IPS-15b (cell line): ENCODE results near the gene DYNLL2.
"Not testable (repeated sequence)": the region's sequence is repeated elsewhere in the genome, so short reads cannot be mapped to it uniquely, and the experiment has no call there.

ENCODE experiments used
- H3K27me3 ChIP-seq: one replicate; pipeline ENCODE4 v1.6.1; 2013; ENCODE audit warnings: low read length; ENCODE audit not compliant: control insufficient read depth, insufficient read depth
- H3K36me3 ChIP-seq: one replicate; pipeline ENCODE4 v1.6.1; 2013; ENCODE audit warnings: low read length; ENCODE audit not compliant: control insufficient read depth, insufficient read depth
- H3K4me1 ChIP-seq: one replicate; pipeline ENCODE4 v1.6.1; 2013; ENCODE audit warnings: mild to moderate bottlenecking, low read length; ENCODE audit not compliant: control insufficient read depth, insufficient read depth
- H3K4me3 ChIP-seq: one replicate; pipeline ENCODE4 v1.5.1; 2013; ENCODE audit warnings: low read depth, low read length
- H3K9ac ChIP-seq: one replicate; pipeline ENCODE4 v1.6.1; 2013; ENCODE audit warnings: low read depth, mild to moderate bottlenecking, low read length
- H3K9me3 ChIP-seq: one replicate; pipeline ENCODE4 v1.6.1; 2013; ENCODE audit warnings: mild to moderate bottlenecking, low read length; ENCODE audit not compliant: control insufficient read depth, insufficient read depth

The DYNLL2 gene

DNA sequence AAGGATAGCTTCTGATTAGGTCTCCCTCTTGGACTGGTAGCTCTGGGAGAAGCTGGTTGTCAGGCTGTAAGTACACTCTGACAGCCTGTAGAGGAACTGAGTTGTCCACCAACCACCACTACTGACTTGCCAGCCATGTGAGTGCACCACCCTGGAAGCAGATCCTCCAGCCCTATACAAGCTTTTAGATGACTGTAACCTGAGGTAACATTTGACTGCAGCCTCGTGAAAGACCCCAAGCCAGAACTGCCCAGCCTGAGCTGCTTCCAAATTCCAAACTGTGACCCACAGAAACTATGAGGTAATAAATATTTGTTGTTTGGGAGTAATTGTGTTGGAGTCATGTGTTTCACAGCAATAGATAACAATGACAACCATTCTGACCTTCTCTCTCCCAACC, 30.8 kb upstream of the DYNLL2 start:
- no peaks in the 10 kb centered on the region for H3K36me3 ChIP-seq
- H3K27me3 ChIP-seq: peaks cover 2% of the 10 kb centered on the region
- H3K4me3 ChIP-seq: no peak overlapping the region
- H3K9me3 ChIP-seq: no peaks in the 10 kb centered on the region
- H3K9ac ChIP-seq: no peak overlapping the region
- peaks cover under 1% of the 10 kb centered on the region for H3K4me1 ChIP-seq

DNA sequence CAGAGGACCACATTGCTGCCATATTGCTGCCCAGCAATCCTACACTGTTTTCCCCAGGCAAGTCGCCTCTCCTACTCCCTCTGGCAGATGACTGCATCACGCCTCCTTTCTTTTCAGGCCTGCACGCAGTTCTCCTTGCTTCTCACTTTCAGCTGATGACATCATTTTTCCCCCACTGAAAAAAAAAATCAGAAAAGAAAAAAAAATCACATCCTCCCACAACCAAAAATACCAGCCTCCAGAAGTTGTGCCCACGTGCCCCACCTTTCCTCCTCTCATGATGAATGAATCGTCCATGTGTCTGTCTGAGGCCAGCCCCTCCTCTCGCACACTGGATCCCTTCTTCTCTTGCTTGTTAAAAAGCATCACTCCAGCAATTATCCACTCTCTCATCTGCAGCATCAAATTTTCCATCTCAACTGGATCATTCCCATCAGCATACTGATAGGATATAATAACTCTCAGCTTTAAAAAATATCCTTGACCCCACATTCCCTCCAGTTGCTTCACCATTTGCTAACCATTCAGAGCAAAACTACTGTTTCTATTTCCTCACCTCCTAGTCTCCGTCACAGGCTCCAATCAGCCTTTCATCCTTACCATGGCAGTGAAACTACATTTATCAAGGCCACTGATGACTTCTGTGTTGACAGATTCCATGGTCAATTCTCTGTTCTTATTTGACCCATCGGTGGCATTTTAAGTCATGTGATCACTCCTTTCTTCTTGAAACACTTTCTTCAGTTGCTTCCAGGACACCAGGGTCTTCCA, 30.1 kb upstream of the DYNLL2 start:
- Histone ChIP-seq H3K27me3 (no peaks in the 10 kb centered on the region), H3K4me1 (no peaks in the 10 kb centered on the region), H3K9me3 (no peaks in the 10 kb centered on the region), H3K36me3 (no peaks in the 10 kb centered on the region), H3K9ac (no peak overlapping the region), H3K4me3 (no peak overlapping the region)

DNA sequence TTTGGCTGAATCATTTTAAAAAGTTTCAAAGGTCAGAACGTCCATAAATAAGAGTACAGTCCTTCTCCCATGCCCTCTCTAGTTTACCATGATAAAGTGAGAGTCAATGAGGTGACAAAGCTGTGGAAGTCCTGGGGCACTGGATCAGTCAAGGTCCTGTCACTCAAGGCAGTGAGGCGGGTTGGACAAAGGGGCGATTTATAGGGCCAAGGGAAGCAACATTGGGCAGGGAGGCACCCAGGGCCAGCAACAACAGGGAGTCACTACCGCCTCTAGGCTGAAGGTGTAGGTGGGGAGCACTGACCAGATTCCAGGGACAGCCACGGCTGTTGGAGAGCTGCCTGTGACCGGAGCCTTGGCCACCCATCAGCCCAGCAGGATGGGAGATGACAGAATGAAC, 28.6 kb upstream of the DYNLL2 start:
- Histone ChIP-seq H3K4me1 (no peaks in the 10 kb centered on the region), H3K4me3 (no peak overlapping the region), H3K9me3 (no peaks in the 10 kb centered on the region), H3K27me3 (no peaks in the 10 kb centered on the region), H3K9ac (no peak overlapping the region), H3K36me3 (no peaks in the 10 kb centered on the region)

DNA sequence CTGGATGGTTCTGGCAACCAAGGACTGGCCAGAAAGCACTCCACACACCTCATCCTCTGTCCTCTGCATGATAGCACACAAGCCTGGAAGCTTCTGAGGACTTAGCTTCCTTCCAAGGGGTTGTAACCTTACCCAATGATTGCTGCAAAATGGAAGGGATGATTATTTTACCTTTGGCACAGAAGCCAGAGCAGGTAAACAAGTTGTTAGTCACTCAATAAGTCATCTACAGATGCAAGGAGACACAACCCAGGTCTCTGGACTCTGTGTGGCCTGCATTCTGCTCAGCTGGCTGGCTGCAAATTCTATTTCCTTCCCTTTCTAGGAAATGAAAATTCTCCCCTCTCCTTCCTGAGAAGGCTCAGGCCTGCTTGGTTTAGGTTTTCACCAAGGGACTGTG, 26.7 kb upstream of the DYNLL2 start:
- Histone ChIP-seq H3K27me3 (no peaks in the 10 kb centered on the region), H3K9ac (no peak overlapping the region), H3K9me3 (no peaks in the 10 kb centered on the region), H3K36me3 (no peaks in the 10 kb centered on the region), H3K4me1 (no peaks in the 10 kb centered on the region), H3K4me3 (no peak overlapping the region)

DNA sequence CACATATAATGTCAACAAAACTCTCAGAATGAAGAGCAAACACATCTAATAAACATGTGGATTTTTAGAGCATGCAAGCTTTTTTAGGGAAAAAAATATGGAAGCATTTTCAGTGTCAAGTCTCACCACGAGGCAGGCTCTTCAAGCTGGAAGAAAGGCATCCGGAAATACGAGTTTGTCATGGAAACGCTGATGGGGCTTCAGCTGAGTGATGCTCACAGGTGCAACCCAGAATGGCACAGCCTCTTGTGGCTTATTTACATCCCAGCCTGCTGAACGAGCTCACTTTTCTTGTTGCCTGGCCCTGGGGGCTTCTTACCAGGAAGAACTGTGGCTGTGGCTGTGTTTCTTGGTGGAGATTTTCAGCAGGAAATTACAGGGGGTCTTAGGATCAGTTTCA, 24.1 kb upstream of the DYNLL2 start:
- H3K9ac ChIP-seq: no peak overlapping the region
- H3K27me3 ChIP-seq: no peaks in the 10 kb centered on the region
- H3K4me3 ChIP-seq: no peak overlapping the region

DNA sequence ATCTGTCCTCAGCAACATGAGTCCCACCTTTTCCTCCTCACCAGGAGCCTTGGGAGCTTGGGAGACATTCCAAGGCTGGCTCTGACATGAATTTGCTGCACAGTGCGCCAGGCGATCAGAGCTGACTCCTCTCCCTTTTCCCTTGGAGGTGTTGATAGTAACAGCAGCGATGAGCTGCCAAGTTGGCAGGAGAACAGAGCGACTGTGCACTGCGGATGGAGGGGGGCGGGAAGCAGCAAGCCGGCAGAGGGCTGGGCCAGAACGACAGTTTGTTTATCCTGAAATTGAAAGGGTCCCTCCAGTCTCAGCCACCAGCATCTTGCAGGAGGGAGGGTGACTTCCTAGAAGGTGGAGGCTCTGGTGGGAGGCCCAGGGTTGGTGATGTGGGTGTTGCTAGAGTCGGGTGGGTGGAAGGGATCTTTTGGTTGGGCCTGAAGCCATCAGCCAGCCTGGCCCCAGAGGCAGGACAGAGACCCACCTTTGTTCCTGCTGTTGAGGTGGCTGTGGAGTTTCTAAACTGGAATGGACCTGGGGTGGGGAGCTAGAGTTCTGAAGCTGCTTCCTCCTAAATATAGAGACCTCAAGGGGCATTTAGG, 22.5 kb upstream of the DYNLL2 start:
- Histone ChIP-seq H3K4me1 (no peaks in the 10 kb centered on the region), H3K9ac (no peak overlapping the region), H3K27me3 (no peaks in the 10 kb centered on the region), H3K9me3 (no peaks in the 10 kb centered on the region), H3K4me3 (no peak overlapping the region), H3K36me3 (no peaks in the 10 kb centered on the region)

More for the DNA sequence above, 24.1 kb upstream of the DYNLL2 start:
- Histone ChIP-seq H3K36me3 (no peaks in the 10 kb centered on the region), H3K4me1 (no peaks in the 10 kb centered on the region), H3K9me3 (no peaks in the 10 kb centered on the region)

DNA sequence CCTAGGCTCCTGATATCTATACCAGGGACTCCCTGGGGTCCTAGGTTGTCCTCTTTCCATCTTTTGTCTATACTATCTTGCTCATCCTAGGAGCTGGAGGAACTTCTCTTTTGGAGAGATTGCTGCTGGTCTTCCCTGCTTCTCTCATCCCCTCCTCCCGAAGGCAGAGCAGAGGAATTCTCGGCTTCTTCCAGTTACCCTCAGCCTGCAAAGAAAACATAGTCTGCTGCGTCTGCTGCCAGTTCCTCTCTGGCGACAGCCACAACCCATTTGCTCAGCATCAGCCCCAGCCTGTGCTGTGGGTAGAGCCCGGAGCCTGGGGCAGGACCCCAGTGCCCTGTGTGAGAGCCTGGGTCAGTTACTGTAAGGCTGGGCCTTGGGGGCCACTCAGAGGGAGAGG, 21.5 kb upstream of the DYNLL2 start:
- no peaks in the 10 kb centered on the region for H3K27me3 ChIP-seq
- H3K4me1 ChIP-seq: no peaks in the 10 kb centered on the region
- H3K4me3 ChIP-seq: no peak overlapping the region
- H3K36me3 ChIP-seq: no peaks in the 10 kb centered on the region
- H3K9ac ChIP-seq: no peak overlapping the region
- H3K9me3 ChIP-seq: no peaks in the 10 kb centered on the region

DNA sequence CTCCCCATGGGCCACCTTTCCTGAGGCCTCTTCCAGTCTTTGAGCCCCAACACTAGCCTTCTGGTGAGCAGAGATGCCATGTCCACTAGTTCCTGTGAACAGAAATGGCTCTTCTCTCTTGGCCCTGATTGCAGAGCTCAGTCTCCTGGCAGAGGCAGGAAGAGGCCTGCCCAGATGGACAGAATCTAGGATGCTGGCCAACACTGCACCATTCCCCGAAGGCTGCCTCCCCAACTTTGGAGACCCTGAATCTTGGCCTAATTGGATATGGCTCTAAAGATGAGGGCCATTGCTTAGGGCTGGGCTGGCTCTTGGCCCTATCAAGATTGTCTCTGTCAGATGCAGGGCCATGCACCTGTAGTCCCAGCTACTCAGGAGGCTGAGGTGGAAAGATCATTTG, 18.0 kb upstream of the DYNLL2 start:
- Histone ChIP-seq H3K4me1 (no peaks in the 10 kb centered on the region), H3K9me3 (no peaks in the 10 kb centered on the region), H3K4me3 (no peak overlapping the region), H3K36me3 (no peaks in the 10 kb centered on the region), H3K27me3 (no peaks in the 10 kb centered on the region), H3K9ac (no peak overlapping the region)

DNA sequence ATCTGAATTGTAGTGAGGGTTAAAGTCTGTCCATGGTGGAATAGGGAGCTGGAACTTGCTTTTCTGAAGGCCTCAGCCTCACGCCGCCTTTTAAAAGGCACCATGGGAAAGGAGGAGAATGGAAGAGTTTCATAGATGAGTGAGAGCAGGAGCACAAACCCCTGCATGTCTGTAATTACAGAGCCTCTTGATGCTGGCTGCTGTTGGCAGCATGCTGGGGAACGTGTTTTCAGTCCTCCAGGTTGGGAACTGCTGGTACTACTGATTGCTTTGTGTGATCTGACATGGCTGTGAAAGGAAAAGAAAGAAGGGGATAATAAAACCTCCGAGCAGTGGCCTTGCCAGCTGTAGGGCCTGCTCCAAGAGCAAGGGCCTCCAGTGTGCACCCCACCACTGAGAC, 16.8 kb upstream of the DYNLL2 start:
- Histone ChIP-seq H3K9ac (no peak overlapping the region), H3K4me3 (no peak overlapping the region), H3K9me3 (no peaks in the 10 kb centered on the region)

DNA sequence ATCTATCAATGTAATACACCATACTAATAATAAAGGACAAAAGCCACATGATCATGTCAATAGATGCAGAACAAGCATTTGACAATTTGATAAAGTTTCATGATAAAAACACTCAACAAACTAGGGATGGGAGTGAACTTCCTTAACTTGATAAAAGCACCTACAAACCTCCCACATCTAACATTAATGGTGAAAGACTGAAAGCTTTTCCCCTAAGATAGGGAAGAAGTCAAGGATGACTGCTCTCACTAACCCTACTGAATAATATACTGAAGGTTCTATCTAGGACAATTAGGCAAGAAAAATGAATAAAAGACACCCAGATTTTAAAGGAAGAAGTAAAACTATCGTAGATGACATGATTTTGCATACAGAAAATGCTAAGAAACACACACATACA, 10.4 kb upstream of the DYNLL2 start:
- Histone ChIP-seq H3K4me3 (no peak overlapping the region), H3K4me1 (no peaks in the 10 kb centered on the region), H3K9me3 (no peaks in the 10 kb centered on the region), H3K27me3 (no peaks in the 10 kb centered on the region), H3K9ac (no peak overlapping the region), H3K36me3 (no peaks in the 10 kb centered on the region)

More for the DNA sequence above, 16.8 kb upstream of the DYNLL2 start:
- H3K27me3 ChIP-seq: no peaks in the 10 kb centered on the region
- no peaks in the 10 kb centered on the region for H3K4me1 ChIP-seq
- no peaks in the 10 kb centered on the region for H3K36me3 ChIP-seq

DNA sequence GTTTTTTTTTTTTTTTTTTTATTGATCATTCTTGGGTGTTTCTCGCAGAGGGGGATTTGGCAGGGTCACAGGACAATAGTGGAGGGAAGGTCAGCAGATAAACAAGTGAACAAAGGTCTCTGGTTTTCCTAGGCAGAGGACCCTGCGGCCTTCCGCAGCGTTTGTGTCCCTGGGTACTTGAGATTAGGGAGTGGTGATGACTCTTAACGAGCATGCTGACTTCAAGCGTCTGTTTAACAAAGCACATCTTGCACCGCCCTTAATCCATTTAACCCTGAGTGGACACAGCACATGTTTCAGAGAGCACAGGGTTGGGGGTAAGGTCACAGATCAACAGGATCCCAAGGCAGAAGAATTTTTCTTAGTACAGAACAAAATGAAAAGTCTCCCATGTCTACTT, 10.0 kb upstream of the DYNLL2 start:
- H3K4me1 ChIP-seq, H3K4me3 ChIP-seq, H3K9me3 ChIP-seq, H3K27me3 ChIP-seq, H3K36me3 ChIP-seq, H3K9ac ChIP-seq: not testable (repeated sequence)

DNA sequence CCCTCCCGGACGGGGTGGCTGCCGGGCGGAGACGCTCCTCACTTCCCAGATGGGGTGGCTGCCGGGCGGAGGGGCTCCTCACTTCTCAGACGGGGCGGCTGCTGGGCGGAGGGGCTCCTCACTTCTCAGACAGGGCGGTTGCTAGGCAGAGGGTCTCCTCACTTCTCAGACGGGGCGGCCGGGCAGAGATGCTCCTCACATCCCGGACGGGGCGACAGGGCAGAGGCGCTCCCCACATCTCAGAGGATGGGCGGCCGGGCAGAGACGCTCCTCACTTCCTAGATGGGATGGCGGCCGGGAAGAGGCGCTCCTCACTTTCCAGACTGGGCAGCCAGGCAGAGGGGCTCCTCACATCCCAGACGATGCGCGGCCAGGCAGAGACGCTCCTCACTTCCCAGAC, 8.8 kb upstream of the DYNLL2 start:
- H3K9me3 ChIP-seq, H3K27me3 ChIP-seq, H3K4me1 ChIP-seq, H3K36me3 ChIP-seq, H3K9ac ChIP-seq, H3K4me3 ChIP-seq: not testable (repeated sequence)
